DMS79 treated with DMSO at 0.1 percent for 48 hours (cell line): ENCODE results near the gene EREG.

Source experiments
- DNase-seq: peaks from one replicate; lab custom pipeline; 2025; lab: John Stamatoyannopoulos, UW

The EREG gene

GRCh38 chr4:74344031-74344430 lies 20.9 kb upstream of the EREG start:
- DNase-seq = no peak

DNA sequence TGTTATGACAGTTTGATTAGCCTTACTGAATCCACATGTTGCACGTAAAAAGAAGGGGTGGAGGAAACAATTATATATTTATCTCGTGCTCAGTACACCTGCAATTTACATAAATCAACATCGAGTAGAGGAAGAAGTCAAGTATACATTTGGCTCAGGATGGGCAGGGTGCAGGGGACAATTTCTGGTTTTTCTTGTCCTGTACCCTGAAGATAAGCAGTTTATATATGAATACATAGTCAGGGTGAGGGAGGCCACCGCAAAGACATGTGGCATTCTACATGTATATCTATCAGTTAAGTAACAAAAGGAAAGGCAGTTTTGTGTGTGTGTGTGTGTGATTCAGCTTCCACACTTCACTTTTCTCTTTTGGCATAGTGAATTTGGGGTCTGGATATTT lies 11.1 kb upstream of the EREG start:
- no peak for DNase-seq

GRCh38 chr4:74357965-74358364 lies 7.0 kb upstream of the EREG start:
- no peak for DNase-seq

DNA sequence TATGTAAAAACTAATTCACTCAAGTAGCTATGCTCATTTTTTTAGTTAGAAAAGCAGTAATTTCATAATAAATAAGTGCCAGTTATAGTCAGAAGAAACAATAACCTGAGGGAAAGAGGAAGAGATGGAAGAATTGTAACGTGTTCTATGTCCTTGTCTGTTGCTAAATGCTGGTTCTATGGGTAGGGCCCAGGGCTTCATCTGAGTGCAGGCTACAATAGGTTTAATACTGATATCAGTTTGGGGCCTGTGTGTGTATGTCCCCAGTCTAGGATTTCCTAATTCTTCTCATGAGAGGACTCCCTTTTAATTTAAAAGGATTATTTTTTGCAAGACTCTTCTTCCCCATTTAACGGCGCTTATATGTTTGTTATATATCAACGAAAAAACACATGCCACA lies 3.3 kb upstream of the EREG start:
- DNase-seq = no peak

DNA sequence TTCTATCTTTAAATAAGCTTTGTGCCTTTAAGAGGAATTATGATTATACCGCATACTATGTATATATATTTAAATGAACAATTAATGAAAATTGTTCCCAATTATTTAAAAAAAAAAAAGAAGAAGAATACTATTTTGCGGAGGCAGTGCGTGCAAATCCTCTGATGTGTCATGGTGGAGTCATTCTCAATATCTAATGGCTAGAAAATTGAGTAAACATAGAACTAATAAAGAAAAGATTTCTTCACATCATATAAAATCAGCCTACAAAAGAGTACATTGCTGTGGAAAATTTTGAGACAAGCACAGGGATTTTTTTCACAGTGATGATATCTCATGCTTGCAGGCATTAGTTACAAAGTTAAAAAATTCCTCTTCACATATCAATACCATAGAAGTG lies 2.6 kb upstream of the EREG start:
- no peak for DNase-seq

DNA sequence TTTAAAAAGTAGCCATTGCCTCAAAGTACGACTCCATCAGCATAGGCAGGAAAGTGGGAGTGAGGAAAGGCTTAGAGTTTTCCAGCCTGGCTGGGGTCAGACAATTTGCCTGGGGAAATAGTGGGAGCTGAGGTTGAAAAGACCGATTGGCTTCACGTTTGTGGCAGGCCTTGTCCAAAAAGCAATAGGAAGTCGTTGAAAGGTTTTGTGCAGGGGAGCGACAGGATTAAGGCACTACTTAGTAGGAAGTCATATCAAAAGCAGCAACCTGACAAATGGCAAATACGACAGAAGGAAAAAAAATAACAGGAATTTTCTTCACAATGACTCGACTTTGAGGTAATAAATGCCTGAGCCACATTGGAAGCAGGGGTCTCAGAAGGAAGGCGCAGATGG lies 691 bp upstream of the EREG start:
- no peak for DNase-seq

DNA sequence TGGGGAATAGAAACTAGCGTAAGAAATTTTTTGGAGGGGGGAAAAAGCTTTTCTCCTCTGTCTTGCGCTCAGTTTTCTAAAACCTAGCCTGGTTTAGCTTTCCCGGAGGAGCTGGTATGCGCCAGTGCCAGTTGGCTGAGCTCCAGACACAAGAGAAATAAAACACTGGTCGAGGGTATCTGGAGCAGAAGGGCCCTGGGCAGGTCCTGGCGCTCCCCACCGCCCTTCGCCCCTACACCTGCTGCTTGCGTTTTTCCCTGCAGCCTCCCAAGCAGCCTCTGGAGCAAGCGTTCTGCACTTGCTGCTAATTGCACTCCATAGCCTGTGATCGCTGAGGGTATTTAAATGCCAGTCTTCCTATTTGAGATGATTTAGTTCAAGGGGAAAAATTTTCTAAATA lies 816 bp downstream of the EREG start:
- DNase-seq = peak; percentile 78

- DNase-seq = peak; percentile 31
Observed at GRCh38 chr4:74366367-74366911, 1.5 kb downstream of the EREG start.

DNA sequence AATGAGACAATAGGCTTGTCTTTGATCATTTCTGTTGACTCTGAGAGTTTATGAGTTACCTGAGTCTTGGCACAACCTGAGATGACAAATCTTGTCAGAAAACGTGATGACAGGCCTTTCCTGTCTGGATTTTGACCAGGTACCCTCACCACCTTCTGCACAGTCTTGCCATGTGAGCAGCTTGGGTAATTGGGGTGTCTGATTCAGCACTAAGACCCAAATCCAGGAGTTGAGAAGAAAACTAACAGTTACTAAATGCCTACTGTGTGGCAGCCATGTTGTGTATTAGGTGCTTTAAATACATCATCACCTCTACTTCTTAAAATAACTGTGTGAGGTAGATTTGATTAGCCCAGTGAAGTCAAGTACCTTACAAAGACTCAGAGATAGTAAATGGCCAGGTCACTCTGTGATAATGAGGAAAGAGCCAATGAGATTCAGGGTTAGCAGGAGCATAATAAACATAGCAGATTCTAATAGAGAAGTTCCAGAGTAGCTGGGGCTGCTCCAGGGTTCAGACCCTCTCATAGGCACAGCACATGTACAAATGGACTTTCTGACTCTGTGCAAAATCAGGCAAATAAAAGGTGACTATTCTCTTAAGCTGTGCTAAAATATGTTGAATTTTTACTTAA lies 2.8 kb downstream of the EREG start:
- no peak for DNase-seq

GRCh38 chr4:74368596-74368995 lies 3.7 kb downstream of the EREG start:
- DNase-seq = no peak

DNA sequence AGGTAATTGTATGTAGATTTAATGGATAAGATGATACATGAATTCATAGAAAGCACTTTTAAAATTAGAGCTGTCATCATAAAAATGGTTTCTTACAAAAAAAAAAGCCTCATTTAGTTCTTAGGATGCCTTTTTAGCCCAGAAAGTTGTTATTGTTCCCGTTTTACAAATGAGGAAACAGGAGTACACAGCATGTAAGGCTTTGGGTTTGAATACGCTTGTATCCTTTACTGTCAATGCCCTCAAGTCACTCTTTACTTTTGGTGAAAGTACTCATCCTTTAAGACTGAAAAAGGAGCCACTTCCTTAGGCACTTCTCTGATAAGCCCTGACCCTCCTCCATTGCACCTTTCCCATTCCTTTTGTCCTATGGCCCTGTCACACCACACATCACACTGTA lies 4.9 kb downstream of the EREG start:
- no peak for DNase-seq

- no peak for DNase-seq
Observed at GRCh38 chr4:74370912-74371311, 6.0 kb downstream of the EREG start.

GRCh38 chr4:74374128-74374527 lies 9.2 kb downstream of the EREG start:
- no peak for DNase-seq

DNA sequence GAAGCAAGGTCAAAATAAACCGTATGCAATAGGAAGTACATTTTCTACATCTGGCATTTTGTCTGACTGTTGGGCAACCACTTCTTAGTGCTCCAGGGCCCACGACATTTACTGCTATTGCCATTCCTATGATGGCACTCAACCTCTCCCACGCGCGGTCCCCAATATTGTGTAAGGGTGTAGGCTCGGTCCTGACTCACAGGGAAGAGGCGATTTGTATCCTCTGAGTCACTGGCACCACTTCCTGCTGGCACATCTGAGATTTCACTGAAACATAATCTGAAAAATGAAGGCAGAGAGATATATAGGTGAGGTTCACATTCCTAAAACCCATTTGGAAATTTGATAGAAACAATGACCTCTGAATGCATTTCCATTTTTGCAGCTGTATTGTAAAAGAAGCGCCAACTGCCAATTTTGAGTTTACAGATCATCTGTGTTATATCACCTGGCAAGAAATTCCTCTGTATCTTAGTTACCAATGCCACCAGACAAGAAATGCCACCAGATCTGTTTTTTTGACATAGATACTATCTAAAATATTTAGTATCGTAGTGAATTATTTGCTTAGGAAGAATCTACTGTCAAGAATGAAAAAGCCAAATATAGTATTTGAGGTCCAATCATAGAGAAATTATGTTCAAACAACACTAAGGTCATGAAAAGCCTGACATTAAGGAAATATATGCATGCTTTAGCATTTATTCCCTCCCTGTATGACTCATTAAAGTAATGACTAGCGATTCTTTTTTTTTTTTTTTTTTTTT lies 9.8 kb downstream of the EREG start:
- DNase-seq = no peak

GRCh38 chr4:74375824-74376426 lies 11.0 kb downstream of the EREG start:
- no peak for DNase-seq

GRCh38 chr4:74376888-74377483 lies 12.0 kb downstream of the EREG start:
- DNase-seq = peak; percentile 49

DNA sequence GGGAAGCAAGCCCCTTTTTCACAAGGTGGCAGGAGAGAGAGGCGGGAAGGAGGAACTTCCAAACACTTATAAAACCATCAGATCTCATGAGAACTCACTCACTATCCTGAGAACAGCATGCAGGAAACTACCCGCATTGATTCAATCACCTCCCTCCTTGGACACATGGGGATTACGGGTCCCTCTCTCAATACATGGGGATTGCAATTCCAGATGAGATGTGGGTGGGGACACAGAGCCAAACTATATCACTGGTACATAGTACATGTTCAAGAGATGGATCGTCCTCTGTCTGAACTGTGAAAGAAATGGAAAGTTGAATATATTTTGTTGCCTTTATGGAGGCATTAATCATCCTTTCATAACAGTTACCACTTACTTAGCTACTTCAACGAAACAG lies 12.8 kb downstream of the EREG start:
- no peak for DNase-seq

GRCh38 chr4:74378573-74378972 lies 13.6 kb downstream of the EREG start:
- no peak for DNase-seq

GRCh38 chr4:74379912-74380311 lies 15.0 kb downstream of the EREG start:
- DNase-seq = no peak

GRCh38 chr4:74385386-74385785 lies 20.4 kb downstream of the EREG start:
- DNase-seq = no peak

DNA sequence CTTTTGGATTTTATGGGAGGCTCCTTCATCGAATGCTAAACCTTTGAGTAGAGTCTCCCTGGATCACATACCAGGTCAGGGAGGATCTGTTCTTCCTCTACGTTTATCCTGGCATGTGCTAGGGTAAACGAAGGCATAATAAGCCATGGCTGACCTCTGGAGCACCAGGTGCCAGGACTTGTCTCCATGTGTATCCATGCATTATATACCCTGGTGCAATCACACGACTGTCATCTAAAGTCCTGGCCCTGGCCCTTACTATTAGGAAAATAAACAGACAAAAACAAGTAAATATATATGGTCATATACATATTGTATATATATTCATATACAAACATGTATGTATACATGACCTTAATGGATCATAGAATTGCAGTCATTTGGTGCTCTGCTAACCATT lies 21.2 kb downstream of the EREG start:
- DNase-seq = no peak

GRCh38 chr4:74387790-74388189 lies 22.8 kb downstream of the EREG start:
- no peak for DNase-seq

- no peak for DNase-seq
Observed at GRCh38 chr4:74389494-74389893, 24.5 kb downstream of the EREG start.
